Raji (cell line): Measurements from ENCODE around the gene WDR76.

Source experiments
- POLR2A ChIP-seq: IDR thresholded peaks from 2 replicates; pipeline ENCODE4 v1.6.1; 2011; ENCODE audit warnings: low read depth, low read length, control low read depth; ENCODE audit not compliant: insufficient read depth

WDR76 gene

DNA sequence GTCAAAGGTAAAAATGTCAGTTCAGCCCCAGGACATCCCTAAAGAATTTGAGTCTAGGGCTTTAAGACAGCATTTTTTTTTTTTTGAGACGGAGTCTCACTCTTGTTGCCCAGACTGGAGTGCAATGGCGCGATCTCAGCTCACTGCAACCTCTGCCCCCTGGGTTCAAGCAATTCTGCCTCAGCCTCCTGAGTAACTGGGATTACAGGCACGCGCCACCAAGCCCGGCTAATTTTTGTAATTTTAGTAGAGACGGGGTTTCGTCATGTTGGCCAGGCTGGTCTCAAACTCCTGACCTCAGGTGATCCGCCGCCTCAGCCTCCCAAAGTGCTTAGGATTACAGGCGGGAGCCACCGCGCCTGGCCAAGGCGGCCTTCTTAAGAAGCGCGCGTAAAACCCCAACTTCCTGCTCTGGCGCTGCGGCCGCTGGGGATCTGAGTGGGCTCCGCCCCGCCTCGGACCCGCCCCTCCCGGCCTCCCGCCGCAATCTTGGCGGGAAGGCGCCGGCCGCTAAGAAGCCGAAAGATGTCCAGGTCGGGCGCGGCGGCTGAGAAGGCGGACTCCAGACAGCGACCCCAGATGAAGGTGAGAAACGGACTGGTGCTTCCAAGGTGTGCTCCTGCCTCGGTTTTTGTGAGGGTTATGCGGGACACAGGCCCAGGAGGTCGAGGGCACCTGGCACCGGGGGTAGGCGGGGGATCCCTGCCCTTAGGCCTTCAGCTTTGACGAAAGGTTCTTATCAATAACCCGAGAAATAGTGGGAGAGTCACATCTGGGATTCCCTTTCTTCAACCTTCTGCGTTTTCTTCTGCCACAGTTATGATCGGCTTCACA is at the start of gene WDR76:
WDR76 (plus strand) TSS at position 495 of the 834 bp plus-strand sequence; CDS start at position 526, 31 bp downstream.
- TF ChIP-seq POLR2A: peak; percentile 59

DNA sequence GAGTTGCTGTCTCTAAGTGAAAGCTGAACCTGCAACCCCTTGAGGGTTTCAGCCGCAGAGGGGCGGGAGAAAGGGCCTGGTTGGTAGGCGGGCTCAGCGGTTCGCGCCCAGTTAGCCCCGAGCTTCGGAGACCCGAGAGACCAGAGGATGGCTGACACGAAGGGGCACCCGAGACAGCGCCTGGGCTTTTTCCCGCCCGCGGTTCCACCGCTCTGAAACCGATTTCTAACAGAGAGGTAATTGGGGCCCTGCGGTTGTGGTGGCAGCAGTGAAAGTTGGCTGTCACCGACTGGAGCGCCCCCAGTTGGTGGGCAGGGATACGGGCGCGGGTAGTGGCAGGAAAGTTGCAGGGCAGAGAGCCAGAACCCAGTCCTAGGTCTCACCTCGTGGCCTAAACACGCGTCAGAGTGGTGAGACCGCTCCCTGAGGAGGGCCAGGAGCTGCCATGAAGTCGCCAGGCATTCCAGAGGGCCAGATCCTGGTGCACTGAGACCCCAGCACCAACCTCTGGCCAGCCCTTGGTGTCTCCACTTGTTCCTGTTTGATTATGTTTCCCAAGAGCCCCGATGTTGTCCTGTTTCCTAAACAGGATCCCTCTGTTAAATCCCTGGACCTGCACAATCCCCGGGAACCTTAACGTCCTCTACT is 49.4 kb upstream of the WDR76 start:
- TF ChIP-seq POLR2A: peak; percentile 69

DNA sequence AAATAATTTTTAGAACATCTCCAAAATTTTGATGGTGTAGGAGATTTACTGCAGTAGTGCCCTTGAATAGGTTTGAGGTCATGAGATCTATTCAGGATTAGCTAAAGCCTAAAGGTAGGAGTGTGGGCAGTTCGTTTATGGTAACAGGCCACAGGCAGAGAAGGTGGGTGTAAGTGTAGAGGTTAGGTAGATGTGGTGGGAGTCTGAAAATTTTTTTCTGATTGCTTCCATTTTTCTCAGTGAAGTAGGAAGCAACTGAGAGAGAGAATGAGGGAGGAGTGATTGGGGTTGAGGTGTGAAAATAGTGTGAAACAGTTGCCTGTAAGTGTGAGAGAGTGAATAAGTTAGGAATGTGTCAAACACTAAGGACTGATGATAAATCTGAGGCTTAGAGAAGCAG is 47.8 kb upstream of the WDR76 start:
- no peak for TF ChIP-seq POLR2A

DNA sequence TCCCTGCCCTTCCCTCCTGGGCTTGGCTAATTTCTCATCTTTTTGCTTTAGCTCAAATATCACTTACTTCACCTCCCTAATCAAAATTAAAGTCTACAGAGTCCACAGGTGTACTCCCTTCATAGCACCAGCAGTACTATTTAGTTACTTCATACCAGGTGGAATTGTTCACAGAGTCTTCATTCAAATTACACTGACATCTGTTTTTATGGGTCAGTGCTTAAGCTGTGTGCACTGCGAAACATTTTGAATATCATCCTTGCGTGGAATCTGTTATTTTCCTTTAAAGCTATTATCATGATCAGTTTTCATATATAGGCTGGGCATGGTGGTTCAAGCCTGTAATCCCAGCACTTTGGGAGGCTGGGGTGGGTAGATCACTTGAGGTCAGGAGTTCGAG is 37.4 kb upstream of the WDR76 start:
- TF ChIP-seq POLR2A: peak; percentile 59; the same call in 1 of the 2 replicates

DNA sequence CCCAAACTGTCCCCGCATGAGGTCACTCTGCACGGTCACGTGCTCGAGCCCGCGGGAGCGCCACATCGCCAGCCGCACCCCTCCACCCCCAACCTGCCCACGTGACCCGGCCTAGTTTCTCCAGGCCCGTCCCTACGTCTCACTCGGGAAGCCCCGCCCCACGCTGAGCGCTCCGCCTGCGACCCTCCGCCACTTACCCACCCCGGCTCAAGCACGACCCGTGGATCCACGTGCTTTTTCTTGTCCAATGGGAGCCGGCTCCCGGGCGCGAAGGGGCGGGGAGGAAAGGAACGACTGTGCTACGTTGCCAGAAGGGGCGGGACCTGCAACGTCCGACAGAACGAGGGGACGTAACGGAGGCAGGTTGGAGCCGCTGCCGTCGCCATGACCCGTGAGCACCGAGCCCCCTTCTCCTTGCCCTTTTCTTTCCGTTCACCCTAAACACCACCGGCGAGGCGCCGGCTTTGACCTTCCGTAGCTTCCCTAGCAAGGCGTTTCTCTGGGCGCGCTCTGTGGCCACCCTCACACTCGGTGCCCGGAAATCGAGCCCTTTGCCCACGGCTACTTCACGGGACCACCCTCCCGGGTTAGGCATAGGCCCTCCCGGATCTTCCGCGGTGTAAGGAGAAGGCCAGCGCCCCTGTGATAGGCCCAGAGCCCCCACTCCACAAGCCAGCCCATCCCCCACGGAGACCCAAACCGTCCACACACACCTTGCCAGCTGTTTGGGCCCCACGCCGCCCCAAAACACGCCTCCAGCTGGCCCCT is 34.6 kb upstream of the WDR76 start, which contains the start of gene SERF2:
SERF2 (plus strand) TSS at position 328 of the 768 bp plus-strand sequence; CDS start at position 385, 57 bp downstream.
- TF ChIP-seq POLR2A: peak; percentile 93

DNA sequence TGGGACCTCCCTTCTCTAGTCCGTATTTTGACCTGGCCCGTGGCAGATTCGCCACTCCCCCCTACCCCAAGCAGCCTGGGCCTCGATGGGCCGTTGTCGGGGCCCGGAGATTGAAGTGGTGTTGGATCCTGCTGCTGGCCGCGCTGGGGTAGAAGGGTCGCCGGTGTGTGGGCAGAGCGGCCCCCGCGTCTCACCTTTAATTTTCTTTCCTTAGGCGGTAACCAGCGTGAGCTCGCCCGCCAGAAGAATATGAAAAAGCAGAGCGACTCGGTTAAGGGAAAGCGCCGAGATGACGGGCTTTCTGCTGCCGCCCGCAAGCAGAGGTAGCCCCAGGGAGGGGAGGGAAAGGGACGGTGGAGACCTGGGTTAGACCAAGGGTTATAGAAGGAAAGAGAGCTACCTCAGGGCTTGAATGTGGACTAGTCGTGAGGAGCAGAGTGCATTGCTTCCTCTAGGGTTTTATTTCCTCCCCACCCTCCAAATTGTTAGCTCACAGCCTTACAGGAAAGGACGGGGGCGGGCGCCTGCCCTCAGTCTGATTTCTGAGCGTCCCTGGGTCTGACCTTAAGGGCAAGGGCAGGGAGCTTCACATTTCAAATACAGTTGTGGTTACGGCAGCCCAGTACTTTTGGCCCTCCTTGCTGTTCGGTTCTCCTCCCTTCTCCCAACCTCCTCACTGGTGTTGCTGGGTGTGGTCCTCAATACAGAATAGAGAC is 33.9 kb upstream of the WDR76 start:
- TF ChIP-seq POLR2A: peak; percentile 28; the same call in 1 of the 2 replicates

DNA sequence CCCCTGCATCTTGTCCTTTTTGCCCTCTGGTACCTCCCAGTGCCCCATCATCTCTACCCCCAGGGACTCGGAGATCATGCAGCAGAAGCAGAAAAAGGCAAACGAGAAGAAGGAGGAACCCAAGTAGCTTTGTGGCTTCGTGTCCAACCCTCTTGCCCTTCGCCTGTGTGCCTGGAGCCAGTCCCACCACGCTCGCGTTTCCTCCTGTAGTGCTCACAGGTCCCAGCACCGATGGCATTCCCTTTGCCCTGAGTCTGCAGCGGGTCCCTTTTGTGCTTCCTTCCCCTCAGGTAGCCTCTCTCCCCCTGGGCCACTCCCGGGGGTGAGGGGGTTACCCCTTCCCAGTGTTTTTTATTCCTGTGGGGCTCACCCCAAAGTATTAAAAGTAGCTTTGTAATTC is 33.2 kb upstream of the WDR76 start:
- TF ChIP-seq POLR2A: no peak

DNA sequence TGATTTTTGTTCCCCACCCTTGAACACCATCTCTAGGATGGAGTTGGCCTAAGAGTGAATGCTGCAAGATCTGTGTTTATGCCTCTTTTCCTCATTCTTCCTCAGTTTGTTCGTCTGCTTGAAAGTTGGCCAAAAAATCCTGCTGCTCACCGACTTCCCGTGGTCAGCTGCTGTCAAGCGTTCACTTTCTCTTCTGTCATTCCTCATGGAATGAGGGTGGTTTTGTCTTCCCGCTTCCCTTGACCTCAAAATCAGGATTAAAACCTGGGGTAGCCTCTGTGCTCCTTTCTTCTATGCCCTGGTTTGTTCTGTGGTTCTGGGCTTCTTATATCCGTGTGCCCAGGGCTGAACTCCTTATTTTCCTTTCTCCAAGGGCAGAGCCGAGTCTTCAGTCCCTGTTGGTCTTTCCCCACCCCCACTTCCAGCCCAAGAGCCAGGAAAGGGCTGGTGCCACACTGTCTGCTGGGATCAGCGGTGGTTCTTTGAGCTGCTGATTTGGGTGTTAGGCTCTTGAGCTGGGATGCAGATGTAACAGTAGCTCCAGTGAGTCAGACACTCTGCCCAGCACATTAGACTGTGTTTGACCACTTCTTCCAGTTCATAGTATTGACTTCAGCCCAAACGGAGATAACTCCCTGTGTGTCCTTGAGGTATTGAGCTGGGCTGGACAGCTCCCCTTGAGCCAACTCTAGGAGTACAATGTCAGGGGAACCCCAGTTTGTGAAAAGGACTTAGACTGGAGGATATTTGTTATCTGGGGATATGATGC is 32.3 kb upstream of the WDR76 start:
- TF ChIP-seq POLR2A: no peak

DNA sequence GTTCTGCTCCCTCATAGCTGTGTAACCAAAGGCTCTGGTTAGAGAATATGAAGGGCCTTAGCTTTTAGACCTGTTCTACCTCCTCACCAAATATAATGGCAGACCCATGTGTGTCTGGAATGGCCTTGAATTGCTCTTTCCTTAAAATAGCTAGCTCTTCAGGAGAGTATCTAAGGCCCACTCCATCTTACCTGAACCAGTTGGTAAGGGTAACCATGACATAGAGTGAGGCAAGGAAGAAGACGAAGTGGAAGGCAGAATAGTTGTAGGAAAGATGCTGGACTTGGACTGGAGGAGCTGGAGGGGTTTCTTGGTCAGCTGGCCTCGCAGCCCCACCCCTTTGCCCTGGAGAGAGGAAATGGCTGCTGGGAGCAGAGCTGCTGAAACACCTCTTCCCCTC is 31.6 kb upstream of the WDR76 start:
- TF ChIP-seq POLR2A: no peak; the same call in 1 of the 2 replicates

DNA sequence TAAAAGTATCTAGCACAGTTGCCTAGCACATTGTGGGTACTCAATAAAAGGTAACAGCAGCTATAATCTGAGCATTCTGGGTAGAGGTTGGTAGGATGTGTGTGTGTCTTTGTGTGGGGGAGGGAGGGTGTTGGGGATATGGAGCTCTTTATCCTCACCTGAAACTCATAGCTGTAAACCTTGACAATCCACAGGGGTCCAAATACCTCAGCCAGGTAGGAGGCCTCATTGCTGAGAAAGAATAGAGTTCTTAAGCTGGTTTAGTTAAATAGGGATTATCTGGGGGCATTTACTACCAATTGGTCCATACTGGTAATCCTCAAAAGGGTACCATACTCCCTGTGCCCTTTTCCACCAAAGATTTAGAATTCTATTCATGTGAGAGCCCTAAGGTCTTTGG is 30.8 kb upstream of the WDR76 start:
- TF ChIP-seq POLR2A: no peak

DNA sequence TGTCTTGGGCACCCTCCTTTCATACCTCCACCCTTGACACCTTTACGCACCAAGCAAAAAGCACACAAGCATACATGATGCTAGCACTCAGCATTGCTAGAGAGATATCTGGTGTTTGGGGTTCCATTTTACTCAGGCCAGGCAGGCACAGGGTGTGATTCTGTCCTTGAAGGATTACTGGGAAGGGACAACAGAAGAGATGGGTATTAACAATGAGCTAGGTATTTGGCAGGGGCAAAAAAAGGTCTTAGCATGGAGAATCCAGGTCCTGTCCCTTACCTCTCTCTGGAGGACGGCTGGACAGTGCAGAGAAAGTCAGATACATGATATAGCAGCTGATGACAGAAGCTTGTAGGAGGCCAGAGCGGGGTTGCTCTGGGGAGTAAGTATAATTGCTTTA is 30.2 kb upstream of the WDR76 start:
- no peak; the same call in 1 of the 2 replicates for TF ChIP-seq POLR2A

DNA sequence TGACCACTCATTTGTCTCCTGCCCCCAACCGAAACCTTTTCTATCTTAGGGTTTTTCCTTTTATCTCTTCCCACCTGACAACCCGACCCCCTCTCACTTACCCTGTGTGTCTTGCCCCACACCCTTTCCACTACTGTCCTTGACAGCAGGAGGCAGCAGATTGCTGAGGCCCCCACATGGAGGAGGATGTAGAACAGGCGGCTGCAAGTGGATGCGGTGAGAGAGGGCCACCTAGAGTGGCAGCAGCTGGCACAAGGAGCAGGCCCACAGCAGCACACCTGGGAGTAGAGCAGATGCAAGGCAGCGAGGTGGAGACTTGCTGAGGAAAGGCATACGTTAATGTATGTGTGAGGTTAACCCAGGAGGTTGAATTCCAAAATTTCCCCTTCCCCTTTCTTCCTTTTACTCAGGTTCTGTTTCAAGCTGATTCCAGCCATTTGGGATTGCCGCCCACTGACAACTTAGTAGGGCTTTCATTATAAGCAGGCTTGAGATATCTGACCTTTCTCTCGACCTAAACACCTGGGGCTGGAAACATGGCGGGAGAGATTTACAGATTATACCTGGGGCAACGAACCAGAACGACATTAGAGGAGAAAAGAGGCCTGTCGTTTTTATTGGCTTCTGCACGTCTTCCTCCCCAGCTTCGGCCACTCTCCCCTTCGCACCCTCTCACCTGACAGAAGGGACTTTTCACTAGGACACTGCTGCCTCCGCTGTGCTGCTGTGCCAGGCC is 27.4 kb upstream of the WDR76 start:
- TF ChIP-seq POLR2A: no peak

DNA sequence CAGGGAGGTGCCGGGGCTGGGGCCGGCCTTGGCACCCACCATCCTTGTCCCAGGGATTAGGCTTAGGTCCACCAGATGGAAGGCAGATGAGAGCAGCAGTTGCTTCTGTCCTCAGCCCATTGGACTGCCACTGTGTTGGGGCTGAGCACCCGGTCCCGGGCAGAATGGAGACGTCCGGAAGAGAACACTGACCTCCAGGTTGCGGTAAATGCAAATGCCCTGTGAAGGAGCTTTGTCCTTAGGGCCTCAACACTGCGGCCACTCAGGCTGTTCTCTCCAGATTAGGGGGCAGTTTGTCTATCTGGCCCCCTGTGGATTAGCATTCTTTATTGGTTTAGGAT is 26.9 kb upstream of the WDR76 start, which contains the start of gene SERINC4:
SERINC4 (minus strand) TSS at position 276 of the 341 bp plus-strand sequence; CDS start at position 42, 234 bp downstream.
- TF ChIP-seq POLR2A: no peak

DNA sequence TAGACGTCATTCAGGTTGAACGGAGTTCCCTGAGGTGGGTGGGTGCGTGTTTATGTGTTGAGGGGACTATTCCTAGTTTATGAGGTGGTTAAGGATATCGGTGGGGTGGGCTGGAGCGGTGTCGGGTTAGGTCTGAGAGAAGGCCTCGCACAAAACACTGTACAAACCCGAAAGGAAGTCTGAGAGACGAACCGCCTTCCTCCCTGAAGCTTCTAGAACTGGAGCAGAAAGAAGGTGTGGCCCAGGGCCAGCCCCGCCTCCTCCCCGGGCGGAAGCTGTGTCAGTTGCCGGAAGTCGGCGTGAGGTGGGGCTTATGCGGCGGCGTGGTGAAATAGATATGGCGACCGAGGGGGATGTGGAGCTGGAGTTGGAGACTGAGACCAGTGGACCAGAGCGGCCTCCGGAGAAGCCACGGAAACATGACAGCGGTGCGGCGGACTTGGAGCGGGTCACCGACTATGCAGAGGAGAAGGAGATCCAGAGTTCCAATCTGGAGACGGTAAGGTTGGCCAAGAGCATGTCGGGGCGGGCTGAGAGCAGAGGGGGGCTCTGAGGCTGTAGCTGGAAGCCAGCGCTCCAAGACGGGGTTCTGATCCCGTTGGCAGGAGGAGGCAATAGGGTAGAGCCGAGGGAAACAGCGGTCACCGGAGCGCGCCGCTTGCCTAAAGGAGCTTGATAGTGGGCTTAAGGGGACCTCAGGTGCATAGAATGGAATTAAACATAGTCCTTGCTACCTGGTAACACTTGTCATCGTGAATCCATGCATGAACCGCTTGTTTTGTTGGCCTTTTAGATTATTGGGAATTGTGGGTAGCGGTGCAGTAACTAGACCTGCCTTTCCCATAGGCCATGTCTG is 26.3 kb upstream of the WDR76 start, which contains the start of gene HYPK:
HYPK (plus strand) TSS at position 314 of the 856 bp plus-strand sequence; CDS start at position 338, 24 bp downstream.
- TF ChIP-seq POLR2A: peak; percentile 84
